GM12892 (cell line): ENCODE measurements around the gene NOX4.
"Not testable (repeated sequence)": the region's sequence is repeated elsewhere in the genome, so short reads cannot be mapped to it uniquely, and the experiment has no call there.

Experiments
- POLR2A ChIP-seq: IDR thresholded peaks from 2 replicates; pipeline ENCODE4 v1.6.1; 2011; ENCODE audit warnings: low read depth, low read length, control low read depth
- POLR2AphosphoS5 ChIP-seq: IDR thresholded peaks from 2 replicates; pipeline ENCODE4 v1.6.1; 2011; ENCODE audit warnings: low read depth, low read length, control low read depth
- TAF1 ChIP-seq: IDR thresholded peaks from 2 replicates; pipeline ENCODE4 v1.6.1; 2011; ENCODE audit warnings: low read depth, mild to moderate bottlenecking, control low read depth, low read length, borderline replicate concordance

DNA sequence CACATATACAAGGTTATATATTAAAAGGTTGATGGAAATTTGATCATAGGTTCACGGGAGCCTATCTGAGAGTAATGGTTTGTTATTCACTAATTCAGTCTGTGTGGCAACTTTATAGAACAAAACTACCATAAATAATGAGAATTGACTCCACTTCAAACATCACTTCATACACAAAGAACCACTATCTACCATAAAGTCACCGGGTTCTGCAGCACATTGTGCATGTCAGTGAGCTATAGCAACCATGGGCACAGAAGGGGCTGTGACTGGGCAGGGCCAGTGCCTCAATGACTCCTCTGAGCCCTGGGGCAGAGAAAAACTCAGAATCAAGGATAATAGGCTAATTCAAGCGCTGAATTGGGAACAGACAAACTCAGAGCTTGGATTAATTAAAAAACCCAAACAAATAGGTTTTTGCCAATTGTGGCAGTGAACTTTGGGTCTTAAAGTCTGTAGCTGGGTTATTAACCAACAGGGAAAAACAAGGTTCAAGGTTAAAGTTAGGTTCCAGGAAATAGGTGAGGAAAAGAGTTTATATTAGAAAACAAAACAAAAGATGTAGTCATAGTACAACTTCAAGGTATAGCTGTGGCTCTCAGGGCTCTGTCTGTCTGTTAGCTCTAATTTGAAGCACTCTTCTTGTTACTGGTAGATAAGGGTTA, 181.7 kb downstream of the NOX4 start:
- TF ChIP-seq POLR2AphosphoS5, POLR2A, TAF1: not testable (repeated sequence)
